Right renal pelvis (tissue), 4 donors: ENCODE results near the gene TAF1C. TPM values are rescaled to one million over a fixed set of nuclear protein-coding genes. Genes with fewer than 3 reads are reported as not detected.
A peak's percentile ranks its signal among the peaks of the same experiment; 100 is the strongest.
"Not testable (repeated sequence)": the region's sequence is repeated elsewhere in the genome, so short reads cannot be mapped to it uniquely, and the experiment has no call there.

Experiments used
- DNase-seq, 4 donors: peaks; one replicate each; pipeline ENCODE4 v3.0.0-alpha.2; 2013; ENCODE audit warnings: low read depth in 4 of 4, low spot score in 3 of 4, missing footprints in 1 of 4
- polyA plus RNA-seq, 4 donors: library from polyadenylated mRNA; unstranded; fragments of 120-200 nt; gene quantifications; one replicate each; pipeline ENCODE4 v1.2.1, GENCODE V29; 2013; ENCODE audit not compliant: insufficient read length in 4 of 4

The TAF1C gene, protein sequence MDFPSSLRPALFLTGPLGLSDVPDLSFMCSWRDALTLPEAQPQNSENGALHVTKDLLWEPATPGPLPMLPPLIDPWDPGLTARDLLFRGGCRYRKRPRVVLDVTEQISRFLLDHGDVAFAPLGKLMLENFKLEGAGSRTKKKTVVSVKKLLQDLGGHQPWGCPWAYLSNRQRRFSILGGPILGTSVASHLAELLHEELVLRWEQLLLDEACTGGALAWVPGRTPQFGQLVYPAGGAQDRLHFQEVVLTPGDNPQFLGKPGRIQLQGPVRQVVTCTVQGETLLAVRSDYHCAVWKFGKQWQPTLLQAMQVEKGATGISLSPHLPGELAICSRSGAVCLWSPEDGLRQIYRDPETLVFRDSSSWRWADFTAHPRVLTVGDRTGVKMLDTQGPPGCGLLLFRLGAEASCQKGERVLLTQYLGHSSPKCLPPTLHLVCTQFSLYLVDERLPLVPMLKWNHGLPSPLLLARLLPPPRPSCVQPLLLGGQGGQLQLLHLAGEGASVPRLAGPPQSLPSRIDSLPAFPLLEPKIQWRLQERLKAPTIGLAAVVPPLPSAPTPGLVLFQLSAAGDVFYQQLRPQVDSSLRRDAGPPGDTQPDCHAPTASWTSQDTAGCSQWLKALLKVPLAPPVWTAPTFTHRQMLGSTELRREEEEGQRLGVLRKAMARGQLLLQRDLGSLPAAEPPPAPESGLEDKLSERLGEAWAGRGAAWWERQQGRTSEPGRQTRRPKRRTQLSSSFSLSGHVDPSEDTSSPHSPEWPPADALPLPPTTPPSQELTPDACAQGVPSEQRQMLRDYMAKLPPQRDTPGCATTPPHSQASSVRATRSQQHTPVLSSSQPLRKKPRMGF
- 10 to 100 TPM; 30.7 to 47.6 (median 40.2) TPM for polyA plus RNA-seq

DNA sequence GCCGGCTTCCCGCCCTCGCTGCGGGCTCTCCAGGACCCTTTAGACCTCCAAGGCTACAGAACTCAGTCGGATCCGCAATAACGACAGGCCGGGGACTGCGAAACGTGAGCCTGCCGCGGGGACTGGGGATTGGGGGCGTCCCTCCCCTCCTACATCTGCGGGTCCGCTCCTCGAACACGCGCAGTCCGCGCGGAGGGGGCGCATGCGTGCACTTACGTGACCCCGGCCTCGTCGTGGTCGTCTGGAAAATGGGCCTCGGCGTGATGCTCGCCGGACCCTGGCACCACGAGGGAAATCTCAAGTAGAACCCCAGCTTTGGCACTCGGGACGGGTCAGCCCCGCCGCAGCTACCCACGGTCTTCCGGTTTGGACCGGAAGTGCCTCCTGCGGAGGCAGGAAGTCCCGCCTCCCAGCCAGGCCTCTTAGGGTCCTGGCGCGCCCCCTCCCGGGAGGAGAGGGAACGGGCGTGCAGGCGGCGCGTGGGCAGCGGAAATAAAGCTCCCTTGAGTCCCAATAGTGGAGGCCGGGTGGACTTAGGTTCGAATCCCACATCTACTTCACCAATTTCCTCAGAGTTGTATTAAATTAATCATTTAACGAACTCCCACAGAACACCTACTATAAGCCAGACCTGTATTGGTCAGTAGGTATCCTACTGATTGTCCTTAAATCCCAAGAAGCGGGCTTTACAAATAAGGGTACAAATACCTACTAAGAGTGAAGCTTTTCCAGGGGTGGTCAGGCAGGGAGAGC is at the start of gene TAF1C:
Gene TAF1C (minus strand): TSS at position 373 of the 753 bp plus-strand sequence. CDS start 2,069 bp downstream, outside the sequence.
- peak; percentile 88 to 95 (median 90) for DNase-seq

GRCh38 chr16:84234321-84235241 is 47.7 kb upstream of the TAF1C start:
- DNase-seq, result no peak

- DNase-seq, result no peak
Observed at GRCh38 chr16:84233748-84234147, 46.9 kb upstream of the TAF1C start.

DNA sequence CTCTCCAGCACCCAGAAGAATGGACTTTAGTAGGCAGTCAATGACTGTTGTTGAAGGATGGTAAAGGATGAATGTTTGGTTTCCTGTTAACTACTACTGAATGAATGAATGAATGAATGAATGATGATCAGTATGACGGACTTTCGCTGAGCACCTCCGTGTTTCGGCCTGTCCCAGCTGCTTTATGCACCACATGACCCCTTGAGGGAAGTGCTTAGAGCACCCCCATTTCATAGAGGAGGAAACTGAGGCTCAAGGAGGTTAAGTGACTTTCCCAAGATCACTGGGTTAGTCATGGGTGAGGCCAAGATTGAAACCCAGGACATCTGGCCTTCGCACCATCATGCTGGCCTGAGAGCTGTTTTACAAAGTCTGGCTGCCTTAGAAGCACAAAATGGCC is 46.1 kb upstream of the TAF1C start:
- no peak for DNase-seq

- DNase-seq, result no peak
Observed at GRCh38 chr16:84232060-84232459, 45.2 kb upstream of the TAF1C start.

- no peak for DNase-seq
Observed at GRCh38 chr16:84229471-84229870, 42.6 kb upstream of the TAF1C start.

DNA sequence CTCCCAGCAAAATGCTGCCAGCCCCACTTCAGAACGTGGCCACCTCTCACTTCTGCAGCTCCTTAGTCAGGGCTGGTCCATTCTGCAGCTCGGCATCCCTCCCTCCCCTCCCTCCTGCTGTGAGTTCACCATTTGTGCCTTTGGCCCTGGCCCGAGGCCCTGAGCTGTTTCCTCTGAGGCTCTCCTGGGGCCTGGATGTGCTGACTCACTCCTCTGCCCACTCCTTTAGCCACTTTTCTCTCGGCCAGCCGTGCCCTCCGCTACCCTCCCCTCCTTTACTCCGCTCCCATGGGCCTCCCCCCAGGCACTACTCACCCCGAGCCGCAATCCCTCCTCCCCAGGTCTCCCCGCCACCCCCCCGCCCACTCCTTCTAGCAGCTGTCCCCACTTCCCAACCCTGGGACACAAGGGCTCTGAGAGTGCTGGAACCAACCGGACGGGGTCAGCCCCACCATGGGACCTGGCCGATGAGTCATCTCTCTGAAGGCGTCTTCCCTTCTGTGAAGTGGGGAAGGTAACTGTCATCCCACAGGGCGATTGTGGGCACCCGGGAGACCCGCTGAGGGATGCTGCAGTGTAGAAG is 41.5 kb upstream of the TAF1C start:
- DNase-seq, result no peak

GRCh38 chr16:84227548-84227947 is 40.7 kb upstream of the TAF1C start:
- no peak for DNase-seq

DNA sequence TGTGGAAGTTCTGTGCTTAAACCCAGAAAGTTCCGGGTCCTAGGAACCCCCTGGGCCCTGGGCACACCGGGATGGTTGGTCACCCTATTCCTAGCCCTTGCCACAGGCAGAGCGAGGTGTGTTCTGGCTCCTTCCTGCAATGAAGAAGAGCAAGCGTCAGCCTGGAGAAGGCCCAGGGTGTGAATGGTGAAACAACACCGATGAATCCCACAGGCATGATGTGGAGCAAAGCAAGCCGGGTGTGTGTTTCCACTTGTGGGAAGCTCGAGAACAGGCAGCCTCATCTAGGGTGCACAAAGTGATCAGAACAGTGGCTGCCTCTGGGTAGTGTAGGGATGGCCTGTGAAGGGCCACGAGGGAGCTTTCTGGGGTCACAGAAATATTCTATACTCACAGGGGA is 39.2 kb upstream of the TAF1C start:
- DNase-seq, result no peak

DNA sequence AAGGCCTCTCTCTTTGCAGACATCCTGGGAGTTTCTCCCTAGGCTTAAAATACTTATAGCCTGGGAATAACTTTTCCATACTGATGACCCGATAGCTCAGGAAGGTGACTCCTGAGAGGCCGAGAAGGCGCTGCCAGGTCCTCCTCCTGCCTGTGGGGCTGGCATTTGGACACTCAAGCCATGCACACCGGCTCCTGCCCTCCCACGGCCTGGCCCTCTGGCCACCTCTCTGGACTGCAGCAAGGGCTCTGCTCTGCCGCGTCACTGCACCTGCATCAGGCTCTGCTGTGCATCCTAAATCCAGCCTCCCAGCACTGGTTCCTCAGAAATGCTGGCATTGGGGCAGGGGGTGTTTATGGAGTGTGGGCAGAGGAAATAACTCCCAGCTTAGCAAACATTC is 38.7 kb upstream of the TAF1C start:
- no peak for DNase-seq

- no peak for DNase-seq
Observed at GRCh38 chr16:84225126-84225525, 38.3 kb upstream of the TAF1C start.

DNA sequence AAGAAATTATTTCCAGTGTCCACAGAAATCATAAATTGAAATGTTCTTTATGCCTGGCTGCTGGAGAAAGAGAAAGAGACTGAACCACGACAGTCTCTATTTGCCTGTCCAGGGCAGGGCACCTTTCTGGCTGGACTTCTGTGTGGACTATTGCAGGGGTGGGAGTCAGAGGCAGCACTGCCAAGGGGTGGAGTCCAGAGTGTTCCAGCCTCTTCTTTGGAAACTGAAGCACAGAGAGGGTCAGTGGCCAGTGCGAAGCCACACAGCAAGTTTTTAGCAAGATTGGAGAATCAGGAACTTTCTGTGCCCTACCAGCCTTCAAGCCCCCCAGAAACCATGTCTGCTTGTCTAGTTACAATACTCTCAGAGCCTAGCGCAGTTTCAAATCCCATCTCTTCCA is 37.7 kb upstream of the TAF1C start:
- DNase-seq, result no peak

- no peak for DNase-seq
Observed at GRCh38 chr16:84223456-84223855, 36.6 kb upstream of the TAF1C start.

DNA sequence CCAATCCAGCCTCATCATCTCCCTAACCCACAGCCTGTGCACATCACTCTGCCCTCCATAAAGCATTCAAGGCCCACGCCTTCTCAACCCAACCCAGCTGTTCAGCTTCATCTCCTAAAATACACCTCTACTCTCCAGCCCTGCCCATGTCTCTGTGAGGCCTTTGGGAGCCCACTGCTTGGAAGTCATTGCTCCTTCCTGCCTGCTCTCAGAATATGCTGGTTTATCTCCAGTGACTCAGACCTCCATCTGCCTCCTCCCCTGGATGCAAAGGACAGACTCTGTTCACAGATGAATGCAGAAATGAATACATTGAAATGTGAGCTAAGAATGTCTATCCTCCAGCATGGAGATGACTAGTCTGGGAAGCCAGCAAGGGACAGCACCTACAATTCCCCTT is 34.0 kb upstream of the TAF1C start:
- no peak for DNase-seq

GRCh38 chr16:84218956-84219355 is 32.1 kb upstream of the TAF1C start:
- no peak for DNase-seq

DNA sequence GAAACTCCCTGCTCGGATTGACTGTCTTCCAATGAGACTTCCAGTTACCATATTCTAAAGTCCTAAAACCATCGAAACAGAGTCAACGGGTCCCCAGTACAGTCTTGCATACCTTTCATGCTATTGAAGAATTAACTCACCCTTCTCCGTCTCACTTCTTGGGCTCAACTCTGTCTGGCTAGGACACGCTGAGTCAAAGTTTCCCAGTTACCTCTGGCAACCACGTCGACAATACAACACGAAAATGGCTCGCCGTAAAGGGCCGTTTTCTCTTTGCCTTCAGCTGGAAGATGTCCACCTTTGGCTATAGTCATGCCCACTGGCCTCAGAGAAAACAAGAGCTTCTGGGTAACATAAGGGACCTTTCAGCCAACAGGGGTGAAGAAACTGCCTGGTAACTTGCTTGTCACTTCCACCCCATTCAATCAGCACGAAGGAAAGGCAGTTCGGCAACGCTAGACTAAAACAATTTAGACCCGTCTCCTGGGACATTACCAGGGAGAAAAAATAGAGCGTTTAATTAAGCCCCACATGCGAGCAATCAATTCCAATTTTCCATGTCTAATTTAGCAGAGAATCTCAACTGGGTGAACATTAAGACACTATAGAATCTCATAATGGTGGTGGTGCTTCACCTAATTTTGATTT is 31.4 kb upstream of the TAF1C start:
- DNase-seq, result no peak

- not testable (repeated sequence) for DNase-seq
Observed at GRCh38 chr16:84216144-84216543, 29.3 kb upstream of the TAF1C start.

DNA sequence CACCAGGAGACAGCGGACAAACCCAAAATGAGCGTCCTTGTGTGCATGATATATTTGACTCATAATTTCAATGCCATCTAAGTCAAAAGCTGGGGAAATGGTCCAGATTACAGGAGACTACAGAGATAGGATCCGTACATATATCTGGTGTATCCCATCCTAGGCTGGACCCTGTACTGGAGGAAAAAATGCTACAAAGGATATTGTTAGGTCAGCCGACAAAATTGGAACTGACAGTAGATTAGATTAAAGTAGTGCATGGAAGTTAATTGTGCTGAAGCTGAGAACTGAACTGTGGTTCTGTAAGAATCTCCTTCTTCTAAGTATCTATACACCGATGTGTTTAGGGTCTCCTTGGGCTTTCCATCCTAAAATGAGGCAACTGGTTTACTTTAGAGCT is 28.7 kb upstream of the TAF1C start:
- DNase-seq, result no peak

DNA sequence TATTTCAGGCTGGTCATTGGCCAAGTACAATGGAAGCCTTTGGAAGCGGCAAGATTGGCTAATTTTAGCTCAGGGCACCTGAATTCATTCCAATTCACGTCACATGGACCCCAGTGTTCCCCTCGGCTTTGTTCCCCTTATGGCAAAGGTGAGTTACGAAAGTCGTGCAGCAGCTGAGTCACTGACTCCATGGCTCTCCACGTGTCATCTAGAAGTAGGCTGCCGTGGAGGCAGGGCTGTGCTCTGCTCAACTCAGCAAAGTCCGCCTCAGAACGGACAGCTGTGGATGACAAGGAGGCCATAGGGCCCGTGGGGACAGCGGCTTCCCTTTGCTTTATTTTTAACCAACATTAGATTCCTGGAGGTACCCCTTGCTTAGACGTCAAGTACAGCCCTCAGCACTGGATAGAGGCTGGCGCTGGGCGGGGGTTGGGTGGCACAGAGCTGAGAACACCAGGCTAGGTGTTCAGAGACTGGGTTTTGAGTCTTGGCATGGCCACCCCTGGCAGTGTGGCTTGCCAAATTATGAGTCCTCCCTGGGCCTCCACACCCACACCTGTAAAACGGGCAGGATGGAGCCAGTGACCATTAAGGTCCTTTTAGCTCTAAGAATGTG is 27.7 kb upstream of the TAF1C start:
- DNase-seq, result no peak
